Measurements from ENCODE around the gene CCDC157. TPM values are rescaled to one million over a fixed set of nuclear protein-coding genes. Genes with fewer than 3 reads are reported as not detected.

The CCDC157 gene
- total RNA-seq, 2 donors from 2014 or later, result 6.1 to 7.2 TPM

DNA sequence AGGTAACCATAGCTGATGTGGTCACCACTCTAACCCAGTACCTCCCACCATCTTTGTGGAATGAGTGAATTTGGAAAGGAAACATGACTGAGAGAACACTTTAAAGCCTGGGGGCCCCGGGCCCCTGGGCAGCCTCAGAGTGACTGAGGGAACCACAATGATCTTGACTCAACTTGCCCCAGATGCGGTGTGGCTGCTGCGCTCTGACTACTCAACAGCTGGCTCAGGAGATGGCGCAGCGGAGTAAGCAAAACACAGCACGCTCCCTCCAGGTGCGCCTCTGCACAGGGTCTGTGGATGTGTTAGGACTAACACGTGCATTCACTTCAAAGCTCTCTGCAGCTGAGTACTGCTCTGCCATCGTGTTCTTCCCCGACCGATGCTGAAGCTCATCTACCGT is 24.5 kb downstream of the CCDC157 start:
- 89 to 93% methylated on average over 12 of the region's 12 CpGs for WGBS, 2 experiments (ENCODE audit: insufficient coverage in 1 of 2, insufficient read length in 1 of 2)
- Histone ChIP-seq H3K4me1 (ENCODE audit: control insufficient read depth, insufficient read depth, low read length) (no peaks in the 10 kb centered on the region), H3K9me3 (ENCODE audit: control insufficient read depth, low read length) (no peaks in the 10 kb centered on the region), H3K27ac (ENCODE audit: low read depth, low read length) (no peak overlapping the region), H3K9ac (ENCODE audit: extremely low read depth, low read length, poor library complexity, severe bottlenecking) (no peak overlapping the region), H3K4me3 (ENCODE audit: low read length) (no peak overlapping the region), H3K27me3 (ENCODE audit: control insufficient read depth, insufficient read depth, low read length, poor library complexity, severe bottlenecking) (no peaks in the 10 kb centered on the region), H3K36me3 (ENCODE audit: control insufficient read depth, insufficient read depth, low read length) (peaks cover 5% of the 10 kb centered on the region)
- Mint-ChIP-seq H3K36me3 (ENCODE audit: low read depth) (peaks cover 31% of the 10 kb centered on the region), H3K27ac (no peak overlapping the region), H3K4me3 (no peak overlapping the region), H3K9me3 (no peaks in the 10 kb centered on the region), H3K27me3 (ENCODE audit: insufficient read depth) (no peaks in the 10 kb centered on the region), H3K4me1 (peaks cover 2% of the 10 kb centered on the region)
- no peak for DNase-seq
- TF ChIP-seq CTCF (conservative IDR thresholded peaks at IDR 0.05), result no peak

DNA sequence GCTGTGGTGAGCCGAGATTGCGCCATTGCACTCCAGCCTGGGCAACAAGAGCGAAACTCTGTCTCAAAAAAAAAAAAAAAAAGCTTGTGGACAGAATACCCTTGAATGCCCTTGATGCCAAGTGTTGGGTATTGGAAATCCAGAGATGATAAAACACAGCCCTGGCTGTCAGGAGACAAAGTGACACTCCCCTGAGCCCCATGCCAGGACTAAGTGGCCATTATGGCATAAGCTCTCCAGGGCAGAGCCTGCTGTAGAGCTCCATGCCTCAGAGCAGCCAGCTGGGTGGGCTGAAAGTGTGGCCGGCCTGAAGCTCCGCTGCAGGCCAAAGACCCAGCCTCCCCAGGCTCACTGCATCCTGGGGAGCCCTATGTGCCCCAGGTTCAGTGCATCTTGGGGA is 25.5 kb downstream of the CCDC157 start:
- no peaks in the 10 kb centered on the region for H3K27me3 Mint-ChIP-seq (ENCODE audit: insufficient read depth)
- Histone ChIP-seq H3K27ac (ENCODE audit: low read depth, low read length) (no peak overlapping the region), H3K9me3 (ENCODE audit: control insufficient read depth, low read length) (no peaks in the 10 kb centered on the region), H3K4me1 (ENCODE audit: control insufficient read depth, insufficient read depth, low read length) (no peaks in the 10 kb centered on the region), H3K27me3 (ENCODE audit: control insufficient read depth, insufficient read depth, low read length, poor library complexity, severe bottlenecking) (no peaks in the 10 kb centered on the region), H3K36me3 (ENCODE audit: control insufficient read depth, insufficient read depth, low read length) (peaks cover 5% of the 10 kb centered on the region), H3K4me3 (ENCODE audit: low read length) (no peak overlapping the region), H3K9ac (ENCODE audit: extremely low read depth, low read length, poor library complexity, severe bottlenecking) (no peak overlapping the region)
- H3K36me3 Mint-ChIP-seq (ENCODE audit: low read depth), result peaks cover 31% of the 10 kb centered on the region
- H3K4me3 Mint-ChIP-seq, result no peak overlapping the region
- 95 to 100% methylated on average over 2 to 5 of the region's 5 CpGs for WGBS, 2 experiments (ENCODE audit: insufficient coverage in 1 of 2, insufficient read length in 1 of 2)
- peaks cover 5% of the 10 kb centered on the region for H3K4me1 Mint-ChIP-seq
- DNase-seq, result no peak
- H3K27ac Mint-ChIP-seq, result no peak overlapping the region
- no peak for TF ChIP-seq CTCF (conservative IDR thresholded peaks at IDR 0.05)
- H3K9me3 Mint-ChIP-seq, result no peaks in the 10 kb centered on the region

GRCh38 chr22:30383061-30383460 is 26.3 kb downstream of the CCDC157 start:
- Histone ChIP-seq H3K9ac (ENCODE audit: extremely low read depth, low read length, poor library complexity, severe bottlenecking) (no peak overlapping the region), H3K4me1 (ENCODE audit: control insufficient read depth, insufficient read depth, low read length) (no peaks in the 10 kb centered on the region), H3K4me3 (ENCODE audit: low read length) (no peak overlapping the region), H3K9me3 (ENCODE audit: control insufficient read depth, low read length) (no peaks in the 10 kb centered on the region), H3K27ac (ENCODE audit: low read depth, low read length) (no peak overlapping the region), H3K36me3 (ENCODE audit: control insufficient read depth, insufficient read depth, low read length) (peaks cover 5% of the 10 kb centered on the region), H3K27me3 (ENCODE audit: control insufficient read depth, insufficient read depth, low read length, poor library complexity, severe bottlenecking) (no peaks in the 10 kb centered on the region)
- DNase-seq, result no peak
- peaks cover 27% of the 10 kb centered on the region for H3K36me3 Mint-ChIP-seq (ENCODE audit: low read depth)
- H3K27me3 Mint-ChIP-seq (ENCODE audit: insufficient read depth), result no peaks in the 10 kb centered on the region
- H3K9me3 Mint-ChIP-seq, result peaks cover 3% of the 10 kb centered on the region
- H3K4me3 Mint-ChIP-seq, result no peak overlapping the region
- no peak for TF ChIP-seq CTCF (conservative IDR thresholded peaks at IDR 0.05)
- peaks cover 8% of the 10 kb centered on the region for H3K4me1 Mint-ChIP-seq
- WGBS, 2 experiments (ENCODE audit: insufficient coverage in 1 of 2, insufficient read length in 1 of 2), result 87 to 90% methylated on average over 3 of the region's 3 CpGs
- H3K27ac Mint-ChIP-seq, result no peak overlapping the region

Data from endodermal cell (in vitro differentiated cells).